Muscle of leg (tissue), 11 donors: ENCODE results near the gene ANO2. TPM values are rescaled to one million over a fixed set of nuclear protein-coding genes. Genes with fewer than 3 reads are reported as not detected.

Source experiments
- DNase-seq: peaks from one replicate; pipeline ENCODE4 v3.0.0; 2013
- H3K27ac ChIP-seq: one replicate; pipeline ENCODE4 v1.5.1; 2013; ENCODE audit warnings: mild to moderate bottlenecking, low read length, control low read depth
- H3K27me3 ChIP-seq: one replicate; pipeline ENCODE4 v1.6.1; 2013; ENCODE audit warnings: low read length; ENCODE audit not compliant: control insufficient read depth, insufficient read depth
- H3K36me3 ChIP-seq: one replicate; pipeline ENCODE4 v1.6.1; 2013; ENCODE audit warnings: low read length; ENCODE audit not compliant: control insufficient read depth, insufficient read depth
- H3K4me1 ChIP-seq: one replicate; pipeline ENCODE4 v1.6.1; 2013; ENCODE audit warnings: low read length; ENCODE audit not compliant: control insufficient read depth, insufficient read depth
- H3K4me3 ChIP-seq: one replicate; pipeline ENCODE4 v1.5.1; 2013; ENCODE audit warnings: low read length, control low read depth
- H3K9me3 ChIP-seq: replicated peaks from 2 replicates; pipeline ENCODE4 v1.6.1; 2013; ENCODE audit warnings: low read depth, low read length; ENCODE audit not compliant: control insufficient read depth
- WGBS: methylation state at CpG from one replicate; pipeline ENCODE4 v1.1.5; 2013; ENCODE audit warnings: missing lambda C conversion rate; ENCODE audit not compliant: insufficient coverage; 5-methylcytosine and 5-hydroxymethylcytosine counted together
- polyA plus RNA-seq, 8 donors: library from polyadenylated mRNA; unstranded; fragments of 120-200 nt; gene quantifications; one replicate each; pipeline versions ENCODE4 v1.2.1 to v1.2.3, GENCODE V29; 2013; ENCODE audit warnings: inconsistent platforms in 1 of 8, low replicate concordance in 1 of 8; ENCODE audit not compliant: insufficient read length in 8 of 8, insufficient read depth in 1 of 8
- total RNA-seq: library from RNA; stranded (reverse); fragments of 120-200 nt; gene quantifications from one replicate; pipeline ENCODE4 v1.2.4, GENCODE V29; 2013

ANO2 gene
- total and polyA plus RNA-seq, 9 donors = 2.5 to 5.9 (median 3.5) TPM

DNA sequence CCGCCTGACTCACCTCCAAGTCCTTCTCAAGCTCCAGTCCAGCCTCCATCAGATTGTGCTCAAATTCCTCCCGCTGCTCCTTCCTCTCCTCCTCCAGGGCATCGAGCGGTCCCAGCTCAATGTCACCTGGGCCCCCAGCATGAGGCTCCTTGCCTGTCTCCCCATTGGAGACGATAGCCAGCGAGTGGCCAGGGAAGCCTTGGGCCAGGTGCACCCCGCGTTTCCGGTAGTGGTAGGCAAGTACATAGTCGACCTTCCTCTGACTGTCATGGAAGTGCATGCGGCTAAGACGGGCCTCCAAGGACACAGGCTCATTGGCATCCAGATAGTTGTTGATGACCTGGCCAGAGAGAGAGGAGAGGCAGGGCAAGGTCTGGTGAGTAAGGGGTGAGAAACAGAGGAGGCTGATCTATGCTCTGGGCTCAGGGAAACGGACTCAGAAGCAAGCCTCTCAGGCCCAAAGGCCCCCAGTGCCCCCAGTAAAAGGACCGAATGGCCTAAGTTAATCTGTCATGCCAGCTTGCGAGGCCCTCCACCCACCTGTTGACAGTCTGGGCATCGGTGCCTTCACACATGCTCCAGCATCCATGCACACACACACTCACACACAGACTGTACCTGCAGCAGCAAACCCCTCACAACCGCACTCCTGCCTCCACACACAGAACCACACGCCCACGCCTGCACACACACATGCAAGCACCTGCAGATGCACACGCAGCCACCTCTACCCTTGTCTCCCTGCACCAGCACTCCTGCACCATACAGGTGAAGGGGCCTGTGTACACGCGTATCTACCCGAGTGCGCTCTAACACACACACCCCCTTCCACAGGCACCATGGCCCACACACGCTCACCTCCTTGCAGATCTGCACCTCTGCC is 23.8 kb downstream of the ANO2 start:
- Histone ChIP-seq H3K36me3 (no peaks in the 10 kb centered on the region), H3K4me3 (no peak overlapping the region), H3K27me3 (no peaks in the 10 kb centered on the region), H3K9me3 (no peaks in the 10 kb centered on the region), H3K27ac (no peak overlapping the region), H3K4me1 (no peaks in the 10 kb centered on the region)
- no peak for DNase-seq
- WGBS = 90% methylated on average over 25 of the region's 25 CpGs

DNA sequence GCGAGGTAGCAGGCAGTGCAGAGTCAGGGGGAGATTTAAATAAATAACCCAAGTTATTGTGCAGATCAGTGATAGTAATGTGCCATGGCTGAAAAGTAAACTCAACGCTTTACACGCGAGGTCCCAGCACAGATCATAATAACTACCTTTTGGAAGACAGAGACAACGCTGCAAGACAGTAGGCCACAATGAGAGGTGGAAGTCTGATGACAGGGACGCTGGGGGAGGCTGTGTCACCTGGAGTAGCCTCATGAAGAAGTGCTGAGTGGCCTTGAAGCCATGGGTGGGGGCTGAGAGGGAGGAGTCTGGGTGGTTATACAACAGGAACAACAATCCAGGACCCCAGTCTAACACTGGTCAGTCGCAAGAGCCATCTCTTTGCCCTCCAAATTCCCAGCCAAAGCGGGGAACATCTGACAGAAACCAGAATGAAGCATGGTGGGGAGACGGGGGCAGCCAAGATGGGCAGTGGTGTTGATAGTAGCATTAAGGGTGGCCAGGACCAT is 28.2 kb downstream of the ANO2 start:
- H3K4me1 ChIP-seq = no peaks in the 10 kb centered on the region
- H3K9me3 ChIP-seq = no peaks in the 10 kb centered on the region
- H3K4me3 ChIP-seq = no peak overlapping the region
- no peaks in the 10 kb centered on the region for H3K36me3 ChIP-seq
- H3K27ac ChIP-seq = no peak overlapping the region
- DNase-seq = no peak
- WGBS = 68% methylated on average over 2 of the region's 9 CpGs
- peaks cover 6% of the 10 kb centered on the region for H3K27me3 ChIP-seq

DNA sequence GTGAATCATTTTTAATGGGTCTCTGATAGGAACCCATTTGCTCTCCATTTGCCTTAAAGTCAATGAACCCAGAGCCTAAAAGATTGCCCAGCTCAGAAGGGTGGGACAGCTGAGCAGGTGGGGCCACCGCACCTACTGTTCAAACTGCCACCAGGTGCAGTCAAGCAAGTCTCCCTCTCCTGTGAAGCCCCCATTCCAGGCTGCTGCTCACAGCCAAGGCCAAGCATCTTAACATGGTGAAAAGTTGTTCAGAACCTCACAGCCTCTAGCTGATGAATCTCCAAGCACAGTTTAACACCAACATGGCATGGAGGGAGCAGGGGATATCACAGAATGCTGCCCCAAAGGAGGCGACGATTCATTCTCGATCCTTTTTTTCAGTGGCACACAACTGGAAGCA is 29.5 kb downstream of the ANO2 start:
- Histone ChIP-seq H3K27me3 (peaks cover 8% of the 10 kb centered on the region), H3K4me3 (no peak overlapping the region), H3K4me1 (no peaks in the 10 kb centered on the region), H3K27ac (no peak overlapping the region), H3K9me3 (no peaks in the 10 kb centered on the region), H3K36me3 (no peaks in the 10 kb centered on the region)
- no peak for DNase-seq
- 82% methylated on average over 2 of the region's 4 CpGs for WGBS

DNA sequence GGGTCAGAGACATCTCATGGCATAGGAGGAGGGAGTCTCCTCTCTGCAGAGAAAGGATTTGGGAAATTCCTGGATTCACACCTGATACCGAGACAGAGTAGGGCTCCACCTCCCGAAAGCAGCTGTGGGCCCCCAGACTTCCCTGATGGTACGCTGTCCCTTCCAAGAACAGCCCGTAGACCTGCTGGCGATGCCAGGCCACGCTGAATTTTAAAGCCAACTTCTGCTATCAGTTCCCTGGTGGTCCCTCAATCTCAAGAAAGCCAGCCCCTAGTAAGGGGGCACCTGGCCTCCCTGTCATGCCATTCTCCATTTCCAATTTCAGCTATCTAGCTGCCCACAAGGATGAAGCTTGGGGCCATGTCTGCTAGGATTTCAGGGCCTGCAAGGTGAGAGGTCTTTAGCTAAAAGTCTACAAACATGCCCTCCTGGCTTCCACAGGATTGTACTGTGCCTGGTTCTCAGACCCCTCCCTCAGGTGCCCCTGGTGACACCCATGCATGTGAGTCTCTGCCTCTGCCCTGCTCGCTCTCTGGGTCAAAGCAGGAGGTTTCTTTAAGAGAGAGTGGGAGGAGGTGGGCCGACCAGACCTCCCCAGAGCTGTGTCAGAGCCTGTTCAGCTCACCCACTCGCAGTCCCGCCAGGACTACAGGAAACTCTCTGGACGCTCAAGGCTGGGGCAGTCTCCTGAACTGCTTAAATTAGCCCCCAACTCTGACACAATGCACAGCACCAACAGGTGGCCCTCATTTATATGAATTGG is 30.5 kb downstream of the ANO2 start:
- WGBS = 92% methylated on average over 6 of the region's 11 CpGs
- Histone ChIP-seq H3K27ac (no peak overlapping the region), H3K4me3 (no peak overlapping the region), H3K9me3 (no peaks in the 10 kb centered on the region), H3K4me1 (no peaks in the 10 kb centered on the region), H3K27me3 (peaks cover 8% of the 10 kb centered on the region), H3K36me3 (no peaks in the 10 kb centered on the region)
- no peak for DNase-seq

DNA sequence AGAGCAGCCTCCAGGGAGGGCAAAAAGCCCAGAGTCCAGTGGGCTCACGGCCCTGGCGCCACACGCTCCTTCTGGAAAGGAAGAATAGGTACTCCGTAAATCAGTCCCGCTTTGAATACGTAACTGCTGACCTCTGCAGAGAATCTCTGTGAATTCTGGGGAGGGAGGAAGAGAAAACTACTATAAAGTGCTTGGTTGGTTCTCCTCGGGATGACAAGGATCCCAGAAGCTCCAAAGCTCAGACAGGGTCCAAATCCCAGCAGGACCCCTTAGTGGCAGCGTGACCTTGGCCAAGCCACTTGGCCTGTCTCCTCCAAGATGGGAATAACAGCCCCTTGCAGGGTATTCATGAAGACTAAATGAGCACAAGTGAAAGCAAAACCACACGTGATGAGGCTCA is 31.7 kb downstream of the ANO2 start:
- no peak overlapping the region for H3K27ac ChIP-seq
- 86% methylated on average over 7 of the region's 9 CpGs for WGBS
- H3K9me3 ChIP-seq = no peaks in the 10 kb centered on the region
- H3K27me3 ChIP-seq = peaks cover 8% of the 10 kb centered on the region
- no peaks in the 10 kb centered on the region for H3K4me1 ChIP-seq
- H3K36me3 ChIP-seq = no peaks in the 10 kb centered on the region
- DNase-seq = no peak
- H3K4me3 ChIP-seq = no peak overlapping the region

DNA sequence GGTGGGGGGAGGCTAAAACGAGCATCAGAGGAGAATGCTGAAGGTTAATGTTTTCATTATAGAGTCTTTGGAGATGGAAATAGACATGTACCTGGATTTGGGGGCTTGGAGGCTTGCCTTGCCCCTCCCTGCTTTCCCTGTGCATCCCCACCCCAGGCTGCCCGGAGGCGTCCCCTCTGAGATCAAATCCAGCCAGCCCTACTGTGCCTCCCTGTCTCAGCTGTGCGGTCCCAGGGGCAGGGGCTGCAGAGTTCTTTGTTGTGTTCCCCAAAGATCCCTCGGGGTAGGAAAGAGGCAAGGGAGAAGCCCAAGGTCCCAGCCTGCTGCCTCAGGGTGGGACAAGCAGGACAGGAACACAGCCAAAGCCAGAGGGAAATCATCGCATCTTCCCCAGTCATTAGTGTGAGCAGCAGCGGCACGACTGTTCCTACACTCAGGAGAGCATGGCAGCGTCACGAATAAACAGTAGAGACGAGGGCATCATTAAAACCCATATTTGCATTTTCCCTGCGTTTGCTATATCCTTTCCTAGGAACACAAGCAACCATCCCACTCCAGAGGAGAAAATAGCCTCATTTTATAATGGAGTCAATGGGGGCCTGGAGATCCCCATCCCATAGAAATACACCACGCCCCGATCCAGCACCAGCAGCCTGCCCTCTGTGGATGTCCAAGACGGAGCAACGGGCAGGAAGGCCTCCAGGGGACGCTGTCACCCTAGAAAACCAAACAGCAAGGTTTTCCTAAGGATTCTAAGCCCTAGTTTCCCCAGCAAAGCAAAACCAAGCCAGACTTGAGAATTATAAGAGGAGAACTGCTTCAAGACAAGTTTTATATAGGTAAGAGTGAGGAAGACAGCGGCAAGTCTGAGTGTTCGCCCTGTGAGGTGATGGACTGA is 32.4 kb downstream of the ANO2 start:
- WGBS = 67% methylated on average over 12 of the region's 19 CpGs
- H3K27ac ChIP-seq = no peak overlapping the region
- H3K36me3 ChIP-seq = no peaks in the 10 kb centered on the region
- no peak overlapping the region for H3K4me3 ChIP-seq
- DNase-seq = no peak
- no peaks in the 10 kb centered on the region for H3K4me1 ChIP-seq
- peaks cover 8% of the 10 kb centered on the region for H3K27me3 ChIP-seq
- H3K9me3 ChIP-seq = no peaks in the 10 kb centered on the region

DNA sequence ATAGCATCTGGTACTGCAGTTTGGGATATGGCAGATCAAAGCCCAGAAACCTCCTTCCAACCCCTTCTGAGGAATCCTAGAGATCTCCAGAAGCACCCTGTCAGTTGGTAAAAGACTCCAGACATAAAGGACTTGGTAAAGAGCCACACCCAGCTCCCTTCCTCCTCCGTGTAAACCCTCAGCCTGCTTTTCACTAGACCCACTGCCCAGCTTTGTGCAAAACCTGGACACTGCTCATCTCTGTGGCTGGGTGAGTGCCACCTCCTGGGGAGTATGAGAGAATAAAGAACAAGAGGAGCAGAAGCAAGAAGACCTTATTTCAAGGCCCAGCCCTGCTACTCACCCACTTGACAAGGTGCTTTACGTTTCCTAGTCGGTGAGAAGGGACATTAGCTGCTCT is 33.0 kb downstream of the ANO2 start:
- Histone ChIP-seq H3K27ac (no peak overlapping the region), H3K4me1 (no peaks in the 10 kb centered on the region), H3K4me3 (no peak overlapping the region), H3K36me3 (no peaks in the 10 kb centered on the region), H3K9me3 (no peaks in the 10 kb centered on the region), H3K27me3 (peaks cover 8% of the 10 kb centered on the region)
- DNase-seq = no peak
- no CpG with 5 or more reads among the region's 3 CpGs for WGBS

DNA sequence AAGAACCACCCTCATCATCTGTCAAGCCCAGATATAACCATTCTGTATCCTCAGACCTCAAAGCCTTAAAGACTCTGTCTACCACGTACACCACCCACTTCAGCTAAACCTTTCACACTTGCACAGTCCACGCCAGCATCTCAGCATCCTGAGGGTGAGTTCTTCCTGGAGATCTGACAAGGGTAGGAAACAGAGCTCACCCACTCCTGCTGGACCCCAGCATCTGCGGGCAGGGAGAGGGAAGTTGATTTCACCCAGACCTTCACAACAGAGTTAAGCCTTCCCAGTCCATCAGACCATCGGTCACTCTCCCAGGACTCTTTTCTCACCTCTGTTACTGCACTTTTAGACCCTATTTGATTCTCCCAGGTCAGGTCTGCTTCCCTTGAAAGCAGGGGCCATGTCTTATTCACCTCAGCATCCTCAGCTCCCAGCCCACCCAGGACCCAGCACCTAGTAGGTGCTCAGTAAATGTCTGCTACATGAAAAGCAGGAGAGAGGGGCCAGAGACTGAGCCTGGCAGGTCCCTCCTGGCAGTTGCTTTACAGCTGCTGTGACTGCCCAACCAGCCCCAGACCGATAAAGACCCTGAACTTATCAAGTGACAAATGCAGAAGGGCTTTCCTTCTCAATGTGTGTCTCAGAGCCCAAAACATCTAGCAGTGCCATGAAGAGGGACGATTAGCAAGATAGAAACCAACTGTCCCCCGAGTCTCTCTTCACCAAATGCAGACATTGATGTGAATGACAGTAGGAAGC is 34.1 kb downstream of the ANO2 start:
- no peaks in the 10 kb centered on the region for H3K36me3 ChIP-seq
- no peak for DNase-seq

DNA sequence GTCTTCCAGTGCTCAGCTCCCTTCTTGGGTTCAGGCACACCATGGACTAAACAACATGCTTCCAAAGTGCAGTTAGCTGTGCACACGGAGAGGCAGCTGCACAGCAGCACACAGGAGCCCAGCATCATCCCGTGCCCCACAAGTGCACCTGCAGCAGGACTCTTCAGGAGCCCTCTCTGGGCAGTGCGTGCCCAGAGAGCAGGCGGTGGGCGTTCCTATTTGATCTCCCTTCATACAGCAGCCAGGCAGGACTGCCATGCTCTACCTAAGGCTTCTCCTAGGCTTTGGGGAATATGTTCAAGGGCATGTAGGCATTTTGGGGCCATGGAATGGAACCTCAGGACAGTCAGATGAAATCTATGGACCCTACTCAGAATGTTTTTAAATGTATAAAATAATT is 35.5 kb downstream of the ANO2 start:
- no peak overlapping the region for H3K4me3 ChIP-seq
- DNase-seq = no peak
- H3K27ac ChIP-seq = no peak overlapping the region
- H3K4me1 ChIP-seq = no peaks in the 10 kb centered on the region
- no peaks in the 10 kb centered on the region for H3K9me3 ChIP-seq
- H3K27me3 ChIP-seq = peaks cover 9% of the 10 kb centered on the region
- H3K36me3 ChIP-seq = no peaks in the 10 kb centered on the region
- WGBS = 84% methylated on average over 5 of the region's 5 CpGs

More for the DNA sequence above, 34.1 kb downstream of the ANO2 start:
- 92% methylated on average over 4 of the region's 7 CpGs for WGBS
- peaks cover 8% of the 10 kb centered on the region for H3K27me3 ChIP-seq
- no peaks in the 10 kb centered on the region for H3K4me1 ChIP-seq
- no peak overlapping the region for H3K4me3 ChIP-seq
- H3K27ac ChIP-seq = no peak overlapping the region
- H3K9me3 ChIP-seq = no peaks in the 10 kb centered on the region
